Tibial nerve (tissue), 4 donors: ENCODE data around the gene NEB.

ENCODE experiments used
- EP300 ChIP-seq, 2 donors: sonication (generic); formaldehyde crosslinking; IDR thresholded peaks; one replicate each; pipeline ENCODE4 v1.6.1; 2017; ENCODE audit warnings: antibody characterized with exemption in 2 of 2, mild to moderate bottlenecking in 1 of 2
- TF ChIP-seq, protein P1 (sequence below), 5 experiments: fragments of 200-600 bp in 3 of 5; fragments of 450-650 bp in 2 of 5; sonication (generic) in 3 of 5; IDR thresholded peaks; one replicate each; pipeline ENCODE4 v1.5.1; 2016 to 2019; ENCODE audit warnings: antibody characterized with exemption in 5 of 5, mild to moderate bottlenecking in 3 of 5, moderate library complexity in 2 of 5

DNA sequence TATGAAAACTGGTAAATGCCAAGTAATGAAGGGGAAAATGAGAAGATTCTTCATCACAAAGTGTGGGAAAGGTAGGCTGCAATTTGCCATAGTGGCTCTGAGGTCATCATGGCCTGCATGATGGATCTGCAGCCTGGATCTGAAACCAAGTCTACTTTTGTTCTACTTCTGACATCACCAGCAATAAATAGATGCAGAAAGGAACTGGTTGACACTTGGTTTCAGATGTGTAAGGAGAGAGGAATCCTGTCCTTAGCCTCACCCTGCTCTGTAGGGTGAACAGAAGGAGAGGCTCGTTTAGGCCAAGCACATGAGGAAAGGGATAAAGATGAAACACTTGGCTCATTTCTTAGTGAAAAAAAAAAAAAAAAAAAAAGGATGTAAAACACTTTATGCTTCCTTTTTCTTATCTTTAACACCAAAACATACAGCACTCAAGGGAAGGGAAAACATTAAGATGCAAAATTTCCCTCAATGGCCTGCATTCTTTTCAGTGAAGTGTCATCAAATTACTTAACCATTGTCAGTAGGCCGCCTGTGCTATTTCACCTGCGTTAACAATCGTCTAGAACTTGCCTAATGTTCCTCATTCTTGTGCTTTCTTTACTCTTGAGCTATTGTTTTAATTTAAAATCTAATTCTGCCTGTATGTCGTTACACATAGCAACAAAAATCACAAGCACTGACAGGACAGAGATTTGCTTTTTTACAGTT, 3.9 kb downstream of the NEB start:
- TF ChIP-seq, protein P1, sequence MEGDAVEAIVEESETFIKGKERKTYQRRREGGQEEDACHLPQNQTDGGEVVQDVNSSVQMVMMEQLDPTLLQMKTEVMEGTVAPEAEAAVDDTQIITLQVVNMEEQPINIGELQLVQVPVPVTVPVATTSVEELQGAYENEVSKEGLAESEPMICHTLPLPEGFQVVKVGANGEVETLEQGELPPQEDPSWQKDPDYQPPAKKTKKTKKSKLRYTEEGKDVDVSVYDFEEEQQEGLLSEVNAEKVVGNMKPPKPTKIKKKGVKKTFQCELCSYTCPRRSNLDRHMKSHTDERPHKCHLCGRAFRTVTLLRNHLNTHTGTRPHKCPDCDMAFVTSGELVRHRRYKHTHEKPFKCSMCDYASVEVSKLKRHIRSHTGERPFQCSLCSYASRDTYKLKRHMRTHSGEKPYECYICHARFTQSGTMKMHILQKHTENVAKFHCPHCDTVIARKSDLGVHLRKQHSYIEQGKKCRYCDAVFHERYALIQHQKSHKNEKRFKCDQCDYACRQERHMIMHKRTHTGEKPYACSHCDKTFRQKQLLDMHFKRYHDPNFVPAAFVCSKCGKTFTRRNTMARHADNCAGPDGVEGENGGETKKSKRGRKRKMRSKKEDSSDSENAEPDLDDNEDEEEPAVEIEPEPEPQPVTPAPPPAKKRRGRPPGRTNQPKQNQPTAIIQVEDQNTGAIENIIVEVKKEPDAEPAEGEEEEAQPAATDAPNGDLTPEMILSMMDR (IDR thresholded peaks at IDR 0.05) = no peak
- TF ChIP-seq EP300 (IDR thresholded peaks at IDR 0.05) = no peak
